GM19455 (cell line): ENCODE results near the gene TSPAN18.

Source experiments
- ATAC-seq: cut with Tn5 transposase; IDR thresholded peaks from one replicate; pipeline ENCODE4 v1.9.1; 2021; ENCODE audit not compliant: unreplicated experiment

Gene TSPAN18

GRCh38 chr11:44736791-44737190 is 10.0 kb downstream of the TSPAN18 start:
- no peak for ATAC-seq

DNA sequence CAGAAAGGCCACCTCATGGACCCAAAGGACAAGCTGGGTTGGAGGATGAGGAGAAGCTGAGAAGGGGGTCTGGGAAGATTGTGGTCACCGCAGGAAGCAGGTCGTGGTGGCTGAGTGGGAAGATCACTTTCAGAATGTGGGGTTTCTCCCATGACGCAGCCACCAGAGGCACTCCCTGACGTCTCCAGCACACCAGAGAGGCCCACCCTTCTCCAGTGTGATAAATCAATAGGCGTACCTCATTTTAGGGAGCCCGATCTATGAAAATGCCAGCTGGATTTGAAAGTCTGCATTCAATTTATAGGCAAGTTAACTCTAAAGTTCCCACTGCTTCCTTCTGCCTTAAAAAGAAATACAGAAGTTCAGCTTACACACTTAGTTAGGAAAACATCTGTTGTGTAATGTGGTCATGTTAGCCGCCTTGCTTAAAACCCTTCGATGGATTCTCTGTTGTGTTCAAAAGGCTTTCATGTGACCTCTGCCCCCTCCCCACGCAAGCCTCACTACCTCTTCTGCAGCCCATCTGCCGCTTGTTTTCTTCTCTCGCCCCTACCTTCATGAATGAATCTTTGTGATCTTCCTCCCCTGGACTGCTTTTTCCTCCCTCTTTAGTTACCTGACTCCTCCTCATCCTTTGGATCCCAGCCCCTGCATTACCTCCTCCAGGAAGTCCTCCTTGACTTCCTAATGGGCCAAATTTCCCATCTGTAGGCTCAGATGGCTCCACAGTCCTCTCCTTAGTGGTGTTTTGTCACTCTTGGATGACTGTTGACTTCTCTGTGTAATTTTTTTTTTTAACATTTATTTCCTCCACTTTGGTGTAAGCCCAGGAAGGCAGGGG is 10.7 kb downstream of the TSPAN18 start:
- no peak for ATAC-seq

DNA sequence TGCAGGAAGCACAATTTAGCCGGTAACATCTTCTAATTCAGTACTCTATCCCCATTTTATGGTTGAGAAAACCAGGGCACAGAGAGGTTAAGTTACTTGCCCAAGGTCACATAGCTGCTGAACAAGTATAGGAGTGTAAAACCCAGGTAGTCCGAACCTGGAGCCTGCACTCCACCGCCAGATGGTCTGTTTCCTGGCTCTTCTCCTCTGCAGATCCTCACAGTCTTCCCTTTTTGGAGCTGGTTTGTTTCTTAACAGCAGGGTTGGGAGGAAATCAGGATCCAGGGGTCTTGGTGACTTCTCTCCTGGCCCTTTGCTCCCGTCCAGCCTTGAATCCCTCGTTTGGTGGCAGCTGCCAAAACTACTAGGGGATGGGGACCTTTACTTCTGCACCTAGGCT is 12.0 kb downstream of the TSPAN18 start:
- ATAC-seq = no peak

- no peak for ATAC-seq
Observed at GRCh38 chr11:44740967-44741366, 14.2 kb downstream of the TSPAN18 start.

DNA sequence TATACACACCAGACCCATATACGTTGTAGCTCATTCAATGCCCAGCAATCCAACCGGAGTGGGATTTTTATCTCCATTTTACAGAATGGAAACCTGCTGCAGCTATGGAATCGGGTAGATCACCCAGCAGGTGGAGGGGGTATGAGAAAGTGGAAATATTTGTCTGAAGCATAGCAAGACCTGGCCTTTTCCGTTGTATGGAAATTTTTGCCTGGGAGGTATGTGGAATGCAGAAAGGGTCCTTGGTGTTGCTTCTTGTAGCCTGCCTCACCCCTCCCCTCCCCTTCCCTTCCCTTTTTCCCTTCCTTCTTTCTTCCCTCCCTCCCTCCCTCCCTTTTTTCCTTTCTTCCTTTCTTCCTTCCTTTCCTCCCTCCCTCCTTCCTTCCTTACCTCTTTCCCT is 15.2 kb downstream of the TSPAN18 start:
- ATAC-seq = no peak

DNA sequence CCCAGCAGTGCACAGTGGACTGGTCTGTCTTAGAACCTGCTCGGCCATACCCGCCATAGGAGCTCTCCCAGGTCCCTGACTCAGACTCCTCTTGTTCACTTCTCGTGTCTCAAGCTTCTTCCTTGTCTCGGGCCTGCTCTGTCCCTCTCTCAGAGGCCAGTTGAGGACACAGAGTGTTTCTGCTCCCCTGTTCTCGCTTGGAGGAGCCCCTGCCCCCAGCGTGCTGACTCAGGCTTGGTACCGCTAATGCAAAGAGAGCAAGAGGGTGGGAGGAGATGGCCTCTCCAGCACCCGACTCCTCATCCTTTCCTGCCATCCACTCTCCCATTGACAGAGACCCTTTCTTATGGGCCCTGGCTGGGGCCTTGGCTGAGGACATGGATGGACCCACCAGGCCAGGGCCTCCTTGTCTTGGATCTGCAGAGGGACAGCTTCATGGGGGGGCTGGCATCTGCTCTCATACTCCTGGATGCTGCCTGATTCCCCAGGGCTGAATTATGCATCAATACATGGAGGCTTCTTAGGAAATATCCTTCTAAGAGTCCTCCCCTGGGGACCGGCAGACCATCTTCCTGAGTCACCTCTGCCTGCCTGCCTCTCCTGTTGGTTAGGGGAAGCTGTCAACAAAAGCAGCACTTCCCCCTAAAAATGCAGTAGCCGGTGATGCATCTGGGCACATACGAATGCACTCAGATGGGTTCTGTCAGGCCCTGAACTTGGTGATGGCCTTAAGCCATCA is 15.9 kb downstream of the TSPAN18 start:
- no peak for ATAC-seq

DNA sequence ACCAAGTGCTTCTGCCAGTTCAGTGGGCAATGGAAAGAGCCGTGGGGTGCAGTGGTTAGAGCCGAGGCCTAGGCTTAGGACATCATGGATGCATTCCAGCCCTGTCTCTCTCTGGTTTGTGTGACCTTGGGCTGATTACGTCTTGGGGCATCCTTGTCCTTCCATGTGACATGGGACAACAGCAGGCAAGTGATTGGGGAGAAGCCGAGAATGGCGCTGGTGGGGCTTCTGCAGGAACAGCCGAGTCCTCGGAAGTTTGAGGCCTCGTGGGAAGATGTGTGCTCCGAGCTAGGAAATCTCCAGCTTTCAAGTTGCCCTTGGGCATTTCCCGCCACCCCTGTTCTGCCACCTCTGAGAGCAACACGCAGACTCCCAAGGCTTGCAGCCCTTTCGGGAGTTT is 16.6 kb downstream of the TSPAN18 start:
- no peak for ATAC-seq

GRCh38 chr11:44743959-44744557 is 17.3 kb downstream of the TSPAN18 start:
- ATAC-seq = no peak

- ATAC-seq = no peak
Observed at GRCh38 chr11:44746894-44747293, 20.1 kb downstream of the TSPAN18 start.

GRCh38 chr11:44747316-44747715 is 20.6 kb downstream of the TSPAN18 start:
- no peak for ATAC-seq

DNA sequence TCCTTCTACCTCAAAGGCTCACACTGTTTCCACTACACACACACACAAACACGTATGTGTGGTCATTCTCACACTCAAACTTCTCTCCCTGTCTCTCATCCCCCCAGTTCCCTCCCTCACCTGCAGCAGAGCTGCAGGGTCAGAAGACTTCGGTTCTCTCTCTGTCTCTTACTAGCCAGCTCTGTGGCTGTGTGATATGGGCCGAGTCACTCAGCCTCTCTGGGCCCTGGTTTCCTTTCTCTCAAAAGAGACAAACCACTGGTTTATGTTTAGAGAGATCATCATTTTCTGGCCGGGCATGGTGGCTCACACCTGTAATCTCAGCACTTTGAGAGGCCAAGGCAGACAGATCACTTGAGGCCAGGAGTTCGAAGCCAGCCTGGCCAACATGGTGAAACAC is 21.1 kb downstream of the TSPAN18 start:
- ATAC-seq = no peak

- ATAC-seq = no peak
Observed at GRCh38 chr11:44748606-44749005, 21.8 kb downstream of the TSPAN18 start.

- ATAC-seq = no peak
Observed at GRCh38 chr11:44749189-44749588, 22.4 kb downstream of the TSPAN18 start.

GRCh38 chr11:44750551-44751465 is 24.0 kb downstream of the TSPAN18 start:
- no peak for ATAC-seq

DNA sequence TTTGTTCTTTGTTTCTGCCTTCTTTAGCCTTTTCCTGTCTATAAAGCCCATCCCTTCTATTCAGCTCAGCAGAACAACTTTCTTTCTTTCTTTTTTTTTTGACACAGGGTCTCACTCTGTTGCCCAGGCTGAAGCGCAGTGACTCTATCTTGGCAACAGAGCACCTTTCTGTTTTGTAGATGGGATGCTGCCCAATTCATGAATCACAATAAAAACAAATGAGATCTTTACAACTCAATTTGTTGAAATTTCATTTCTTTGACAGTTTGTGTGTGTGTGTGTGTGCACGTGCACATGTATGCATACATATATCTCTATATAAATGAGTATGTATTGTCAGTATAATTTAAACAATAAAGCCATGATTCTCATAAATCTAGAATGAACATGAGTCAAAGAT is 25.5 kb downstream of the TSPAN18 start:
- ATAC-seq = no peak

DNA sequence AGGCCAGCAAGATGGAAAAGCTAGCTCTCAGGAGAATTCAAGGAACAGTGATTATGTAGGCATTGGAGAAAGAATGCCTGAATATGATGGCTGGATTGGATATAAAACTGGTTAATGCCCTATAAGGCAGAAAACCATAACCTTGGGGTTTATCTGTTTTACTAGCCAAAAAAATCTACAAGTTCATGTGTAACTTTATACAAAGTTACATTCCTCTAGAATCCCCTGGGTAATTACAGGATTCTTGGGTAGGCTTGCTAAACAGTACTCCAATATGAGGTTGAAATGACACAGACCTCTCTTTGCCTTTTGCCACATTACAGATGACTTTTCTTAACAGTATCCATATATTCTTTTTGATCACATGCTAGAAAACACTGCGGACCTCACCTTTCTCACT is 26.0 kb downstream of the TSPAN18 start:
- no peak for ATAC-seq

DNA sequence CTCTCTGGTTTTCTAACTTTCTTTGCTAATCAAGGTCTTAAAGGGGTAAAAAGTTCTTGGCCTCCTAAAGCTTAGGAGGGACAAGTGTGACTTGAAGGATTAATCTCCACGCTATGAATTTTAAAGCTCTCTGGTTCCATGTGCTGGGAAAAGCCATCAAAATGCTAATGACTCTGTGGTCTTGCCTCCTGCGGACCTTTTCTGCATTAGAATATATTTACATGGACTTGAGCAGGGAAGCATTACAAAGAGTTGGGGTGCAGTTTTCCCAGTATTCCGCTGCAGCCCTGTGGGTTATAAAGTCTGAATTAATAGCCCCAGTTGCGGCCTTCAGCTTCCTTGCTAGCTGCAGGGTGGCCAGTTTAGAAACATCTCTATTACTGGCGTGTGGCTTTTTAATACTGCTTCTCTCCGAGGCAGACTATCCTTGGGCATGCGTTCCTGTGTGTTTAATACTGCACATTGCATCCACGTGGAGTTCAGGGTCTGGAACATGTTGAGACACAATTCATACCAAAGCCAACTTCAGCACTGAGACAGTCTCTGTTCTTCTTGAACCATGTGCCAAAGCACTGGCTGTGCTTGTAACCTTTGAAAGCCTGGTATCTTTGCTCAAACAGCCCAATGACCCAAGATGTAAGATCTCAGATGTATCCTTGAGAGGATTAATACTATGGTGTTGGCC is 27.3 kb downstream of the TSPAN18 start:
- ATAC-seq = no peak

DNA sequence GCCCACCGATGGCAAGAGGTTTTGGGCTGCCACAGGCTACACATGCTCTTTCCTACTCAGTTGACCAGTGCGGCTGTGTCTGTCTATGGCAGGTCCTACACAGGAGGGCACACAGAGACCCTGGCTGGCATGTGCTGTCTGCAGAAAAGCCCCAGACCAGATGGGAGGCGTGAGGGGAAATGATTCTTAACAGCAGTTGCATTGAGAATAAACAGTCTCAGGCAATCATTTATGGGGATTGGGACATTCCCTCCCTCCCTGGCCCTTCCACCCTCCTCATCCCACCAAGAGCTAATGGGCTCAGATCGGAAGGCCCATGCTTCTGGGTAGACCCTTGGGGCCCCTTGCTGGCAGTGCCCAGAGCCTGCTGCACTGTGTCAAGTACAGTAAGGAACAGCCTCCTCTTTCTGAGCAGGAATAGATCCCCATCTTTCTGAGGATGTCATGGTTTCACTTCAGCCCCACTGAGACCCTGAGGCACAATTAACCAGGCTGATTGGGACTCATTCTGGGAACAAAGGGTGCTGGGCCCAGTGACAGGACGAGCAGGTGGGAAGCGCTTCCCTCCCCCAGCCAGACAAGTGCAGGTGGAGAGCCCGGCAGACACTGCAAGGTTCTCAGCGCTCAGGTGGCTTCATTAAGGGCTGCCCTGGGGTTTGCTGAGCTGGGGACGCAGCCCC is 28.3 kb downstream of the TSPAN18 start:
- no peak for ATAC-seq

DNA sequence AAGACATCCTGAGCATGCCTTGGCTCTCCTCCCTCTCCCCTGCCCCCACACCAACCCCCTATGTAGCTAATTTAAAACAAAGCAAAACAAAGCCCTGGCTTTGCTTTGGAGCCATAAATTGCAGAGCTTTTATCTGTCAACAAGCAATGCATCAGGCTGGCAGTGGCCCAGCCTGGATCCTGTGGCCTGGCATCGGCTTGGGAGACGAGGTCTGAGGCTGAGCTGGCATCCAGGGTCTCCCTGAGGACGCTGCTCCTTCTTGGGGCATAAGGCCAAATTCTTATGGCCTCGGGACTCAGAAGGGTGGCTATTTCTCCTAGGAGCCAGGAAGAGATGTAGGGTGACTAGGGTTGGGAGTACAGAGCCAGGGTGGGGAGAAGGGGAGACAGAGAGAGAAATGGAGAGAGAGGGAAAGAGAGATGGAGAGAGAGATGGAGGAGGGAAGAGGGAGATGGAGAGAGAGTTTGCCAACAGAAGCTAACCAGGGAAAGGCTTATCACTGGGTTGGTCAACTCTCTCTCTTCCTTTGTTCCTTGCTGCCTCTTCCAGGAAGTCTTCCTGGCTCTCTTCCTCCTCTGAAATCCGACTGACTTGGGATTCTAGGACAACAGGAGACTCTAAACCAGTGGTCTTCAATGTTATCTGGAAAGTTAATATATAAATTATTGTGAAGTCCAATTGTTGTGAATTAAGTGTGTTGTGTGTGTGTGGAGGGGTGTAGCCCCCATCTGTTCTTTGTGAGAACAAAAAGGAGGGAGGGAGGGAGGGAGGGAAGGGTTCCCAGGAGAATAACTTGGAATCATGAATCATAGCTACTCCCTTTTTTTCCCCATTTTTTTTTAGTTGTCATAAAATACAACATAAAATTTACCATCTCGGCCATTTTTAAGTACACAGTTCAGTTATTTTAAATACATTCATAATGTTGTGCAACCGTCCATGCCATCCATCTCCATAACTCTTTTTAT is 29.1 kb downstream of the TSPAN18 start:
- no peak for ATAC-seq
